H1 (cell line): Measurements from ENCODE around the gene LRFN3. TPM values are rescaled to one million over a fixed set of nuclear protein-coding genes. Genes with fewer than 3 reads are reported as not detected.

ENCODE experiments used
- CTCF ChIA-PET: fragments of 300-600 bp; sonication (Branson Sonifier 250); formaldehyde crosslinking; loops from one replicate; lab custom pipeline; 2021; ENCODE audit not compliant: partially characterized antibody; lab: Charles Lee
- POLR2A ChIA-PET: fragments of 300-600 bp; sonication (Branson Sonifier 250); formaldehyde crosslinking; loops from one replicate; lab custom pipeline; 2021; ENCODE audit warnings: inconsistent platforms; ENCODE audit not compliant: partially characterized antibody; lab: Charles Lee
- DNase-seq, 2 experiments: peaks; one replicate each; pipeline versions ENCODE4 v3.0.0 to v3.0.0-alpha.2; 2010 to 2022; ENCODE audit warnings: low spot score in 2 of 2, low read depth in 1 of 2, mixed read lengths in 1 of 2
- FAIRE-seq: peaks from 2 replicates; lab custom pipeline; 2011; peaks lifted over from hg19 to GRCh38; lab: Jason Lieb, UNC
- H2AFZ ChIP-seq: 2 replicates; pipeline ENCODE4 v1.8.1; 2012; ENCODE audit warnings: low read length, inconsistent platforms
- H2AK5ac ChIP-seq: 2 replicates; pipeline ENCODE4 v1.6.1; 2013; ENCODE audit warnings: low read depth, low read length
- H2BK120ac ChIP-seq: replicated peaks from 2 replicates; pipeline ENCODE3; 2013; ENCODE audit warnings: low read depth, low read length, inconsistent platforms
- H2BK12ac ChIP-seq: 2 replicates; pipeline ENCODE4 v1.6.1; 2013; ENCODE audit warnings: low read depth, low read length
- H2BK15ac ChIP-seq: 2 replicates; pipeline ENCODE4 v1.6.1; 2013; ENCODE audit warnings: low read length
- H2BK20ac ChIP-seq: 2 replicates; pipeline ENCODE4 v1.6.1; 2013; ENCODE audit warnings: low read length
- H2BK5ac ChIP-seq: 2 replicates; pipeline ENCODE4 v1.6.1; 2013; ENCODE audit warnings: low read depth, low read length
- H3K14ac ChIP-seq: 2 replicates; pipeline ENCODE4 v1.6.1; 2013; ENCODE audit warnings: inconsistent platforms; ENCODE audit not compliant: insufficient read length
- H3K18ac ChIP-seq: 2 replicates; pipeline ENCODE4 v1.6.1; 2013; ENCODE audit warnings: low read length; ENCODE audit errors: extremely low read depth
- H3K23ac ChIP-seq: 2 replicates; pipeline ENCODE4 v1.6.1; 2013; ENCODE audit warnings: inconsistent platforms; ENCODE audit not compliant: insufficient read length
- H3K23me2 ChIP-seq: 2 replicates; pipeline ENCODE4 v1.6.1; 2013; ENCODE audit warnings: low read depth, low read length
- H3K27ac ChIP-seq: 2 replicates; pipeline ENCODE4 v1.6.1; 2011; ENCODE audit warnings: low read depth, low read length, inconsistent platforms
- H3K27me3 ChIP-seq, 4 experiments: replicated peaks in 1 of 4; 1 replicate in 1 of 4; 2 replicates in 3 of 4; pipeline versions ENCODE4 v1.6.1 to v1.8.1; 2011 to 2013; ENCODE audit warnings: low read length in 3 of 4, mild to moderate bottlenecking in 3 of 4, inconsistent platforms in 2 of 4, mixed read lengths in 2 of 4, moderate library complexity in 1 of 4; ENCODE audit not compliant: control insufficient read depth in 3 of 4, insufficient read depth in 3 of 4; ENCODE audit errors: extremely low read depth in 1 of 4
- H3K36me3 ChIP-seq, 4 experiments: 2 replicates each; pipeline versions ENCODE4 v1.6.1 to v1.8.1; 2011 to 2013; ENCODE audit warnings: mild to moderate bottlenecking in 4 of 4, low read length in 3 of 4, moderate library complexity in 2 of 4, control low read depth in 1 of 4, inconsistent platforms in 1 of 4; ENCODE audit not compliant: insufficient read depth in 4 of 4, control insufficient read depth in 2 of 4
- H3K4ac ChIP-seq: replicated peaks from 2 replicates; pipeline ENCODE3; 2013; ENCODE audit warnings: low read length, low read depth, mixed read lengths, inconsistent platforms; ENCODE audit not compliant: insufficient read length
- H3K4me1 ChIP-seq, 4 experiments: replicated peaks in 1 of 4; 1 replicate in 1 of 4; 2 replicates in 3 of 4; pipeline versions ENCODE4 v1.6.1 to v1.8.1; 2011 to 2013; ENCODE audit warnings: low read length in 3 of 4, inconsistent platforms in 2 of 4, mixed read lengths in 1 of 4; ENCODE audit not compliant: insufficient read depth in 4 of 4, control insufficient read depth in 3 of 4
- H3K4me2 ChIP-seq, 2 experiments: 2 replicates each; pipeline versions ENCODE4 v1.6.1 to v1.8.1; 2011 to 2013; ENCODE audit warnings: low read depth in 2 of 2, low read length in 2 of 2, control low read depth in 1 of 2, inconsistent platforms in 1 of 2, mild to moderate bottlenecking in 1 of 2; ENCODE audit not compliant: insufficient read depth in 1 of 2
- H3K4me3 ChIP-seq, 4 experiments: fragments of 200-600, 300-600 bp in 1 of 4; sonication (generic), shearing (Covaris generic), sonication (Bioruptor Twin) in 1 of 4; 2 replicates each; pipeline versions ENCODE4 v1.5.1 to v1.8.1; 2011 to 2016; ENCODE audit warnings: low read length in 4 of 4, low read depth in 3 of 4, control low read depth in 2 of 4, inconsistent platforms in 2 of 4, mild to moderate bottlenecking in 2 of 4, mixed read lengths in 1 of 4, moderate library complexity in 1 of 4; ENCODE audit not compliant: insufficient read depth in 2 of 4; ENCODE audit errors: extremely low read depth in 1 of 4
- H3K56ac ChIP-seq: replicated peaks from 2 replicates; pipeline ENCODE3; 2013; ENCODE audit warnings: low read depth, mild to moderate bottlenecking, mixed read lengths, low read length, inconsistent platforms; ENCODE audit not compliant: insufficient read length
- H3K79me1 ChIP-seq: 2 replicates; pipeline ENCODE4 v1.6.1; 2013; ENCODE audit warnings: low read depth, low read length, control low read depth
- H3K79me2 ChIP-seq, 2 experiments: 2 replicates each; pipeline versions ENCODE4 v1.6.1 to v1.8.1; 2012 to 2013; ENCODE audit warnings: low read length in 2 of 2, mild to moderate bottlenecking in 2 of 2, inconsistent platforms in 1 of 2; ENCODE audit not compliant: insufficient read depth in 2 of 2, control insufficient read depth in 1 of 2
- H3K9ac ChIP-seq, 4 experiments: replicated peaks in 1 of 4; 1 replicate in 1 of 4; 2 replicates in 3 of 4; pipeline versions ENCODE4 v1.6.1 to v1.8.1; 2011 to 2013; ENCODE audit warnings: low read depth in 3 of 4, low read length in 3 of 4, control low read depth in 2 of 4, mild to moderate bottlenecking in 2 of 4, moderate library complexity in 2 of 4, inconsistent platforms in 1 of 4; ENCODE audit errors: extremely low read depth in 1 of 4
- H3K9me3 ChIP-seq, 2 experiments: 2 replicates each; pipeline versions ENCODE4 v1.6.1 to v1.8.1; 2012 to 2013; ENCODE audit warnings: mild to moderate bottlenecking in 2 of 2, moderate library complexity in 2 of 2, control low read depth in 1 of 2, inconsistent platforms in 1 of 2, low read depth in 1 of 2, low read length in 1 of 2, mixed read lengths in 1 of 2; ENCODE audit not compliant: insufficient read depth in 2 of 2
- H4K20me1 ChIP-seq, 2 experiments: replicated peaks in 1 of 2; 2 replicates each; pipeline versions ENCODE3 to v1.8.1; 2011 to 2013; ENCODE audit warnings: inconsistent platforms in 2 of 2, low read length in 2 of 2, mild to moderate bottlenecking in 1 of 2; ENCODE audit not compliant: insufficient read depth in 2 of 2, control insufficient read depth in 1 of 2
- H4K5ac ChIP-seq: 2 replicates; pipeline ENCODE4 v1.6.1; 2013; ENCODE audit warnings: low read length, low read depth, mixed read lengths, inconsistent platforms; ENCODE audit not compliant: insufficient read length
- H4K8ac ChIP-seq: 2 replicates; pipeline ENCODE4 v1.8.0; 2013; ENCODE audit warnings: mild to moderate bottlenecking, moderate library complexity, low read length, inconsistent platforms; ENCODE audit not compliant: insufficient read depth; ENCODE audit errors: extremely low read depth
- H4K91ac ChIP-seq: replicated peaks from 2 replicates; pipeline ENCODE3; 2013; ENCODE audit warnings: low read length, mixed read lengths, inconsistent platforms; ENCODE audit not compliant: insufficient read length
- ATF2 ChIP-seq: IDR thresholded peaks from 2 replicates; pipeline ENCODE4 v1.6.1; 2012; ENCODE audit warnings: low read length, inconsistent platforms
- CBX8 ChIP-seq: fragments of 300-800, 300-1000 bp; sonication (generic); IDR thresholded peaks from 2 replicates; pipeline ENCODE4 v1.7.1; 2016; ENCODE audit warnings: low read depth, low read length, borderline replicate concordance
- CEBPB ChIP-seq: IDR thresholded peaks from 2 replicates; pipeline ENCODE4 v1.6.1; 2012; ENCODE audit warnings: low read depth, low read length
- HDAC2 ChIP-seq, 2 experiments: fragments of 300-600 bp in 1 of 2; sonication (generic) in 1 of 2; IDR thresholded peaks; 2 replicates each; pipeline ENCODE4 v1.6.1; 2011 to 2012; ENCODE audit warnings: low read depth in 2 of 2, low read length in 2 of 2, mild to moderate bottlenecking in 2 of 2, moderate library complexity in 2 of 2, borderline replicate concordance in 1 of 2, inconsistent platforms in 1 of 2
- HDAC6 ChIP-seq: IDR thresholded peaks from one replicate; pipeline ENCODE4 v1.7.1; 2012; ENCODE audit warnings: low read depth, mild to moderate bottlenecking, inconsistent platforms, low read length, moderate library complexity
- MAFK ChIP-seq: IDR thresholded peaks from 2 replicates; pipeline ENCODE4 v1.6.1; 2012; ENCODE audit warnings: low read depth, mild to moderate bottlenecking, improper control_type of control experiment, low read length
- POLR2AphosphoS5 ChIP-seq: IDR thresholded peaks from 2 replicates; pipeline ENCODE4 v1.6.1; 2011; ENCODE audit warnings: low read depth, low read length
- SP1 ChIP-seq: IDR thresholded peaks from 2 replicates; pipeline ENCODE4 v1.6.1; 2011; ENCODE audit warnings: low read depth, low read length
- SUZ12 ChIP-seq: fragments of 200-600 bp; sonication (generic); IDR thresholded peaks from 2 replicates; pipeline ENCODE4 v1.6.1; 2012; ENCODE audit warnings: mild to moderate bottlenecking, inconsistent platforms, low read length, moderate library complexity, mixed read lengths
- TBP ChIP-seq: IDR thresholded peaks from 2 replicates; pipeline ENCODE4 v1.6.1; 2011; ENCODE audit warnings: low read depth, low read length, improper control_type of control experiment
- WGBS, 2 experiments: shearing (Covaris generic) in 1 of 2; methylation state at CpG; one replicate each; pipeline versions ENCODE4 v1.1.6 to v1.1.7; 2013 to 2015; ENCODE audit warnings: low lambda C conversion rate in 2 of 2, mixed read lengths in 2 of 2, inconsistent platforms in 1 of 2, low coverage in 1 of 2, missing lambda C conversion rate in 1 of 2; ENCODE audit not compliant: insufficient replicate concordance in 2 of 2, insufficient coverage in 1 of 2, insufficient read length in 1 of 2; ENCODE audit errors: extremely low coverage in 1 of 2, missing lambda C conversion rate in 1 of 2; 5-methylcytosine and 5-hydroxymethylcytosine counted together
- polyA plus RNA-seq, 7 experiments: library from polyadenylated mRNA; depleted of rRNA in 3 of 7; stranded (reverse) in 5 of 7; unstranded in 2 of 7; fragments of >200 nt in 5 of 7; fragments of 200-250 nt in 2 of 7; gene quantifications; 1 replicate in 5 of 7; 2 replicates in 1 of 7; 4 replicates in 1 of 7; pipeline versions ENCODE4 v1.2.1 to v1.2.3, GENCODE V29; 2011 to 2013; ENCODE audit warnings: missing spikeins in 2 of 7, mixed read lengths in 2 of 7
- total RNA-seq: library from RNA; stranded (reverse); fragmentation: NEBNext Ultra II Directional; extraction: Animal tissue kit (Norgen Biotek cat#: 25700); gene quantifications from 2 replicates; pipeline ENCODE4 v1.2.1, GENCODE V29; 2021

Gene LRFN3
- total and polyA plus RNA-seq, 2 of the 8 experiments (the other 6 are each of a cell fraction or from before 2014, with no cell fraction given) = 4.6 to 16.8 TPM

GRCh38 chr19:35931161-35931873 lies 4.9 kb upstream of the LRFN3 start:
- ChIA-PET CTCF (interaction anchor here (0.6 to 2.8 kb wide), 14 partner anchors 9 to 187 kb away, joined by 3 to 23 read pairs (median 4); partner anchors contain the start of genes LIN37, PSENEN, SDHAF1 and U2AF1L4), POLR2A (interaction anchor here (1.0 to 2.5 kb wide), 4 partner anchors 26 to 213 kb away, joined by 3 to 6 read pairs (median 5); no protein-coding TSS in a partner anchor)
- H2BK5ac ChIP-seq = no peak overlapping the region
- H2BK120ac ChIP-seq = peak overlapping the region; percentile 43
- no peak overlapping the region for H3K14ac ChIP-seq
- H2BK15ac ChIP-seq = no peak overlapping the region
- H3K23ac ChIP-seq = no peak overlapping the region
- peaks cover 0 to 13% (median 2%) of the 10 kb centered on the region in 4 experiments; a peak in 4 of 7 replicates for H3K4me1 ChIP-seq
- H3K9ac ChIP-seq = no peak overlapping the region
- peaks cover 5% of the 10 kb centered on the region; the same call in 1 of the 2 replicates for H3K23me2 ChIP-seq
- no peaks in the 10 kb centered on the region for H3K27me3 ChIP-seq
- no peak overlapping the region for H3K27ac ChIP-seq
- peak overlapping the region; percentile 64 for H2AFZ ChIP-seq
- no peak overlapping the region for H2BK12ac ChIP-seq
- no peaks in the 10 kb centered on the region for H3K79me1 ChIP-seq
- DNase-seq (peak; percentile 95 to 99), FAIRE-seq (peak; percentile 73)
- H3K56ac ChIP-seq = peak overlapping the region; percentile 73
- 1% methylated on average over 47 of the region's 47 CpGs; no CpG with 5 or more reads in 1 of the 2 experiments for WGBS, 2 experiments
- H4K91ac ChIP-seq = no peak overlapping the region
- no peaks in the 10 kb centered on the region for H4K20me1 ChIP-seq
- H2AK5ac ChIP-seq = no peak overlapping the region
- H3K4me2 ChIP-seq = peak overlapping the region in 1 of 2 experiments; percentile 63; a peak in 3 of 4 replicates
- no peak overlapping the region for H3K18ac ChIP-seq
- no peaks in the 10 kb centered on the region for H3K9me3 ChIP-seq
- H3K79me2 ChIP-seq = no peaks in the 10 kb centered on the region; a peak in 1 of 4 replicates
- no peaks in the 10 kb centered on the region for H3K36me3 ChIP-seq
- no peak overlapping the region; the same call in 1 of the 2 replicates for H4K8ac ChIP-seq
- H3K4ac ChIP-seq = no peak overlapping the region
- peak overlapping the region; percentile 83 for H4K5ac ChIP-seq
- peak overlapping the region in 1 of 4 experiments; percentile 53; a peak in 3 of 8 replicates for H3K4me3 ChIP-seq
- H2BK20ac ChIP-seq = no peak overlapping the region
- TF ChIP-seq ATF2 = 0 out of 2 replicates have a peak, but pooled peaks have one; percentile 8
- no peak for TF ChIP-seq SUZ12
- no peak for TF ChIP-seq SP1
- TF ChIP-seq HDAC6 = no peak
- TF ChIP-seq CEBPB = no peak
- TF ChIP-seq HDAC2 (IDR thresholded peaks at IDR 0.05; ENCODE audit: borderline replicate concordance in 1 of 2, low read depth in 2 of 2, low read length in 2 of 2) = no peak
- no peak for TF ChIP-seq MAFK
- no peak for TF ChIP-seq CBX8
- peak; percentile 85 for TF ChIP-seq POLR2AphosphoS5
- TF ChIP-seq TBP = peak; percentile 80
